ENCODE measurements around the gene SSUH2. TPM values are rescaled to one million over a fixed set of nuclear protein-coding genes. Genes with fewer than 3 reads are reported as not detected.

Gene SSUH2
- total RNA-seq, 1 donor: not detected

DNA sequence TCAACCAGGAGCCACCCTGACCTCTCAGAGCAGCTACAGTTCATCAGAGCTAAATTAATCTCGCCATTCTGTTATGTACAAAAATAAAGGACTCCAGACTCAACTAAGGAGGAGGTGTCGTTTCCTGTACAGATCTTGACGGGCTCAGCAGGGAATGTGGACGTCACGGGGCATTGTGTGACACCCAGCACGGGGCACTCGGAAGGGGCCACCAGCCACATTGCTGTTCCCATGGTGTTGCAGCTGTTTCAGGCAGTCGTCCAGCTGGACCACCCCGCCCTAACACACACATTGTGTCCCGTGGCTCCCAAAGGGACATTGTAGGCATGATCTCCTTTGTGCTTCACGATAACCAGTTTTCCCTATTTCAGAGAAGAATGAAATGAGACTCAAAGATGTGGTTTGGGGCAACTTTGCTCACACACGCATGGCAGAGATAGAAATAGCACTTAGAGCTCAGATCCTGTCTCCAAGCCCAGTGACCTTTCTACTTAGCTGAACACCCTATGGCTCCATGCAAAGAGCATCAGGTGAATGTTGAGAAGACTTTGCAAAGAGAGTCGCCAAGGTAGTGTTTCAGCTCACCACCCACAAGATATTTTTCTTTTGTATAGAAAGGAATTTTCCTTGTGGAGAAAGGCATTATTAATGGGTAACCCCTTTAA is 5.5 kb downstream of the SSUH2 start:
- Histone ChIP-seq H3K79me2 (ENCODE audit: insufficient read depth, low read length) (no peaks in the 10 kb centered on the region), H3K27ac (ENCODE audit: low read depth, low read length) (no peak overlapping the region), H3K36me3 (ENCODE audit: insufficient read depth, low read length) (no peaks in the 10 kb centered on the region), H3K27me3 (ENCODE audit: insufficient read depth, low read length) (peaks cover 32% of the 10 kb centered on the region), H3K4me2 (ENCODE audit: insufficient read depth, low read length) (no peak overlapping the region), H3K4me3 (ENCODE audit: insufficient read depth, low read length) (no peak overlapping the region), H4K20me1 (ENCODE audit: insufficient read depth, low read length) (no peaks in the 10 kb centered on the region), H3K9me3 (ENCODE audit: low read depth, low read length) (no peaks in the 10 kb centered on the region), H3K4me1 (ENCODE audit: insufficient read depth, low read length) (no peaks in the 10 kb centered on the region), H2AFZ (ENCODE audit: low read length) (no peak overlapping the region)
- TF ChIP-seq, protein P1, sequence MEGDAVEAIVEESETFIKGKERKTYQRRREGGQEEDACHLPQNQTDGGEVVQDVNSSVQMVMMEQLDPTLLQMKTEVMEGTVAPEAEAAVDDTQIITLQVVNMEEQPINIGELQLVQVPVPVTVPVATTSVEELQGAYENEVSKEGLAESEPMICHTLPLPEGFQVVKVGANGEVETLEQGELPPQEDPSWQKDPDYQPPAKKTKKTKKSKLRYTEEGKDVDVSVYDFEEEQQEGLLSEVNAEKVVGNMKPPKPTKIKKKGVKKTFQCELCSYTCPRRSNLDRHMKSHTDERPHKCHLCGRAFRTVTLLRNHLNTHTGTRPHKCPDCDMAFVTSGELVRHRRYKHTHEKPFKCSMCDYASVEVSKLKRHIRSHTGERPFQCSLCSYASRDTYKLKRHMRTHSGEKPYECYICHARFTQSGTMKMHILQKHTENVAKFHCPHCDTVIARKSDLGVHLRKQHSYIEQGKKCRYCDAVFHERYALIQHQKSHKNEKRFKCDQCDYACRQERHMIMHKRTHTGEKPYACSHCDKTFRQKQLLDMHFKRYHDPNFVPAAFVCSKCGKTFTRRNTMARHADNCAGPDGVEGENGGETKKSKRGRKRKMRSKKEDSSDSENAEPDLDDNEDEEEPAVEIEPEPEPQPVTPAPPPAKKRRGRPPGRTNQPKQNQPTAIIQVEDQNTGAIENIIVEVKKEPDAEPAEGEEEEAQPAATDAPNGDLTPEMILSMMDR (IDR thresholded peaks at IDR 0.05; ENCODE audit: extremely low read depth, low read depth, low read length): no peak
- DNase-seq (ENCODE audit: insufficient read length, low spot score, missing footprints): peak; percentile 66

DNA sequence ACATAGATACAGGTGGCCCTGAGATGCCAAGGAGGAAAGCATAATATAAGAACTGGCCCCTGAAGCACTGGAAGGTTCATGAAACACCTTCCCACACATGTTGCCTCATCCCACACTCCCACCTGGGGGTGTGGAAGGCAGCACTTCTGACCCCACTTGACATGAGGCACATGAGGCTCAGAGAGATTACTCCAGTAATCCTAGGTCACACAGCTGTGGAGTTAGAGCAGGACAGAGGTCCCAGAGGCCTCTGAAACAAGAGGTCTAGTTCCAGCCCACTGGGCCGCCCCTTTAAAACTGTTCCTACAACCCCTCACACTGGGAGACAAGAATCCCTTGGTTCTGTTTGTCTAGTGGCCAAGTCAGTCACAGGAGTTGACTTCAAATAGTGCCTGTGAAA is 7.2 kb downstream of the SSUH2 start:
- H3K27ac ChIP-seq (ENCODE audit: low read depth, low read length): no peak overlapping the region
- H4K20me1 ChIP-seq (ENCODE audit: insufficient read depth, low read length): no peaks in the 10 kb centered on the region
- no peaks in the 10 kb centered on the region for H3K79me2 ChIP-seq (ENCODE audit: insufficient read depth, low read length)
- no peaks in the 10 kb centered on the region for H3K4me1 ChIP-seq (ENCODE audit: insufficient read depth, low read length)
- H3K27me3 ChIP-seq (ENCODE audit: insufficient read depth, low read length): peaks cover 23% of the 10 kb centered on the region
- H3K36me3 ChIP-seq (ENCODE audit: insufficient read depth, low read length): no peaks in the 10 kb centered on the region
- no peak overlapping the region for H2AFZ ChIP-seq (ENCODE audit: low read length)
- TF ChIP-seq, protein P1 (IDR thresholded peaks at IDR 0.05; ENCODE audit: extremely low read depth, low read depth, low read length): no peak
- no peak overlapping the region for H3K4me2 ChIP-seq (ENCODE audit: insufficient read depth, low read length)
- no peak for DNase-seq (ENCODE audit: insufficient read length, low spot score, missing footprints)
- no peak overlapping the region for H3K4me3 ChIP-seq (ENCODE audit: insufficient read depth, low read length)
- H3K9me3 ChIP-seq (ENCODE audit: low read depth, low read length): no peaks in the 10 kb centered on the region

DNA sequence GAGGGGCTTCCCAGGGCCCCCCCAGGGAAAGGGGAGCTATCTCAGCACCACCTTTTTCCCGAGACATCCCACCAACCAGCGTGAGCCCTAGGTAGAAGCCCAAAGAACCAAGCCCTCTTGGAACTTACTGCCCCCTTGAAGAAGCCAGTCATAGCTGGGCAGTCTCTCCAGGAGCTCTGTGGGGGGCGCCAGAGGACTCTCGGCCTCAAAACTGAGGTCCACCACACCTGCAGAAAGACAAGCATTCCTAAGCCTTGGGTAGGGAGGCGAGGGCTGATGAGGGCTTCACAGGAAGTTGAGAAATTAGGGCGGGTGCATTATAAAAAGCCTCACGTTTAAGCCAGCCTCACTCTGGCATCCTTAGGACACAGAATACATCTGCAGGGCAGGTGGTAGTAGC is 9.0 kb downstream of the SSUH2 start:
- peak; percentile 62 for DNase-seq (ENCODE audit: insufficient read length, low spot score, missing footprints)
- Histone ChIP-seq H3K4me2 (ENCODE audit: insufficient read depth, low read length) (no peak overlapping the region), H3K36me3 (ENCODE audit: insufficient read depth, low read length) (no peaks in the 10 kb centered on the region), H3K9me3 (ENCODE audit: low read depth, low read length) (no peaks in the 10 kb centered on the region), H3K79me2 (ENCODE audit: insufficient read depth, low read length) (no peaks in the 10 kb centered on the region), H2AFZ (ENCODE audit: low read length) (no peak overlapping the region), H3K27me3 (ENCODE audit: insufficient read depth, low read length) (peaks cover 15% of the 10 kb centered on the region), H3K4me3 (ENCODE audit: insufficient read depth, low read length) (no peak overlapping the region), H3K4me1 (ENCODE audit: insufficient read depth, low read length) (no peaks in the 10 kb centered on the region), H3K27ac (ENCODE audit: low read depth, low read length) (no peak overlapping the region), H4K20me1 (ENCODE audit: insufficient read depth, low read length) (no peaks in the 10 kb centered on the region)
- TF ChIP-seq, protein P1 (IDR thresholded peaks at IDR 0.05; ENCODE audit: extremely low read depth, low read depth, low read length): no peak

DNA sequence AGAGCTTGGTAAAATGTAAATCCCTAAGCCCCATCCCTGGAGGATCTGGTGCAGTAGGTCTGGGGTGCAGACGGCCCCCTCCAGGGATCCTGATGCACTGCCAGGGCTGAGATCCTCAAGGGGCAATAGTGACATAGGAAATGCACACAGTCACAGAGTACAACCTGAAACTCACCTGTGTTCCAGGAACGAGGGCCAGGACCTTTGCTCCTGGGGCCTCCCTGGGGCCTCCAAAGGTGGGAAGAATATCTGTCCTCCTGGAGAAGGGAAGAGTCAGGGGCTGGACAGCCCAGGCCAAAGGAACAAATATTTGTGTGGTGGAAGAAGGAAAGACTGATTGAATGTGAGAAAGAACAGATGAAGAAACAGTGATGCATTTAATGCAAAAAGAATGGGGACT is 9.5 kb downstream of the SSUH2 start:
- no peak overlapping the region for H3K4me3 ChIP-seq (ENCODE audit: insufficient read depth, low read length)
- no peak overlapping the region for H3K27ac ChIP-seq (ENCODE audit: low read depth, low read length)
- H3K4me1 ChIP-seq (ENCODE audit: insufficient read depth, low read length): no peaks in the 10 kb centered on the region
- H3K9me3 ChIP-seq (ENCODE audit: low read depth, low read length): no peaks in the 10 kb centered on the region
- no peak overlapping the region for H2AFZ ChIP-seq (ENCODE audit: low read length)
- peaks cover 14% of the 10 kb centered on the region for H3K27me3 ChIP-seq (ENCODE audit: insufficient read depth, low read length)
- DNase-seq (ENCODE audit: insufficient read length, low spot score, missing footprints): peak; percentile 30
- no peaks in the 10 kb centered on the region for H4K20me1 ChIP-seq (ENCODE audit: insufficient read depth, low read length)
- TF ChIP-seq, protein P1 (IDR thresholded peaks at IDR 0.05; ENCODE audit: extremely low read depth, low read depth, low read length): no peak
- H3K79me2 ChIP-seq (ENCODE audit: insufficient read depth, low read length): no peaks in the 10 kb centered on the region
- no peaks in the 10 kb centered on the region for H3K36me3 ChIP-seq (ENCODE audit: insufficient read depth, low read length)
- H3K4me2 ChIP-seq (ENCODE audit: insufficient read depth, low read length): no peak overlapping the region
